Heart right ventricle (tissue), 16 donors: ENCODE results near the gene KIAA0825. TPM values are rescaled to one million over a fixed set of nuclear protein-coding genes. Genes with fewer than 3 reads are reported as not detected.
A peak's percentile ranks its signal among the peaks of the same experiment; 100 is the strongest.

Experiments used
- ATAC-seq, 8 donors: fragments of 200-7000 bp; cut with Tn5 transposase; one replicate each; pipeline ENCODE4 v1.9.1; 2020; ENCODE audit warnings: mild to moderate bottlenecking in 8 of 8, moderate library complexity in 8 of 8, moderate number of reproducible peaks in 1 of 8
- DNase-seq, 2 donors: peaks; one replicate each; pipeline ENCODE4 v3.0.0-alpha.2; 2020
- H3K27ac ChIP-seq, 10 donors: fragments of 200-600 bp; sonication (generic) in 2 of 10; one replicate each; pipeline versions ENCODE4 v1.5.0 to v1.8.0; 2020 to 2022; ENCODE audit warnings: mild to moderate bottlenecking in 3 of 10
- H3K27me3 ChIP-seq, 7 donors: fragments of 200-600 bp; one replicate each; pipeline ENCODE4 v1.8.0; 2021 to 2022; ENCODE audit warnings: mild to moderate bottlenecking in 2 of 7
- H3K36me3 ChIP-seq, 9 donors: fragments of 200-600 bp; sonication (generic) in 1 of 9; one replicate each; pipeline versions ENCODE4 v1.5.0 to v1.8.0; 2020 to 2022; ENCODE audit warnings: mild to moderate bottlenecking in 2 of 9
- H3K4me1 ChIP-seq, 9 donors: fragments of 200-600 bp; sonication (generic) in 1 of 9; one replicate each; pipeline versions ENCODE4 v1.5.0 to v1.8.0; 2020 to 2022; ENCODE audit warnings: mild to moderate bottlenecking in 4 of 9
- H3K4me3 ChIP-seq, 10 donors: fragments of 200-600 bp; sonication (generic) in 2 of 10; one replicate each; pipeline versions ENCODE4 v1.5.0 to v1.8.0; 2020 to 2022; ENCODE audit warnings: mild to moderate bottlenecking in 7 of 10, moderate library complexity in 2 of 10
- H3K9me3 ChIP-seq, 11 donors: fragments of 200-600 bp in 10 of 11; sonication (generic) in 2 of 11; one replicate each; pipeline versions ENCODE4 v1.5.0 to v1.8.0; 2013 to 2022; ENCODE audit warnings: mild to moderate bottlenecking in 2 of 11, control low read depth in 1 of 11, moderate library complexity in 1 of 11
- WGBS, 2 donors: extraction: QIAGEN DNeasy Blood & Tissue Kit; methylation state at CpG; one replicate each; pipeline ENCODE4 v1.1.7; 2013; ENCODE audit warnings: inconsistent platforms in 1 of 2; 5-methylcytosine and 5-hydroxymethylcytosine counted together
- intact Hi-C, 10 donors: fragments of 100-400 bp; cut with DNase I; formaldehyde crosslinking; loops; one replicate each; pipeline versions ENCODE4 v1.11.1 to v1.14.2; 2022
- long read RNA-seq, 3 donors: library from polyadenylated mRNA; unstranded; transcript quantifications; one replicate each; pipeline ENCODE4 v2.0.0, GENCODE V29; 2020 to 2021
- polyA plus RNA-seq, 2 donors: library from polyadenylated mRNA; stranded (reverse); fragments of 200-250 nt; gene quantifications; one replicate each; pipeline ENCODE4 v1.2.3, GENCODE V29; 2013
- total RNA-seq, 10 donors: library from RNA; stranded (reverse); fragmentation: NEBNext Ultra II Directional in 3 of 10; extraction: Animal tissue kit (Norgen Biotek cat#: 25700) in 3 of 10; gene quantifications; one replicate each; pipeline versions ENCODE4 v1.2.1 to v1.2.4, GENCODE V29; 2021 to 2023
- TF ChIP-seq, protein P1 (sequence below), 9 donors: fragments of 200-600 bp; sonication (generic) in 2 of 9; IDR thresholded peaks; one replicate each; pipeline versions ENCODE4 v1.5.0 to v1.8.0; 2021 to 2022; ENCODE audit warnings: antibody characterized with exemption in 9 of 9, mild to moderate bottlenecking in 5 of 9, moderate library complexity in 1 of 9
- donor health status: Arrhythmogenic right ventricular cardiomyopathy.
- donor health status: ischemic (EF 13 %, LVEDD 7.1; RV severe dilation, severe dysfunction).
- donor health status: healthy with polysubstance abuse.
- donor health status: DM: no; HTN: yes; CAD: no.
- donor health status: DM: no; HTN: no; CAD: no.
- donor health status: ischemic (EF 25% LVEDD 6.9; RV normal size, moderate dysfunction).
- donor health status: ischemic (EF 25% LVEDD 5.7; RV mildly dilated, moderate dysfunction).
- donor health status: healthy.
- donor health status: DM: yes; HTN: yes; CAD: no.
- donor health status: Ischemic cardiomyopathy.
- donor health status: ischemic (EF 35%, LVEDD 5.7; RV mildly dilated, moderate dysfunction).
- donor health status: nonischemic (EF 11% LVEDD 7.7; RV severe dilation, severe dysfunction).
- donor health status: DM: yes; HTN: yes; CAD: no.
- donor health status: PGD.
- donor health status: ischemic (EF 29% LVEDD 5.4; RV normal size, mild dysfunction).
- donor health status: nonischemic (EF 23%, LVEDD 6.1; RV moderate dilation, normal function).

Gene KIAA0825, protein sequence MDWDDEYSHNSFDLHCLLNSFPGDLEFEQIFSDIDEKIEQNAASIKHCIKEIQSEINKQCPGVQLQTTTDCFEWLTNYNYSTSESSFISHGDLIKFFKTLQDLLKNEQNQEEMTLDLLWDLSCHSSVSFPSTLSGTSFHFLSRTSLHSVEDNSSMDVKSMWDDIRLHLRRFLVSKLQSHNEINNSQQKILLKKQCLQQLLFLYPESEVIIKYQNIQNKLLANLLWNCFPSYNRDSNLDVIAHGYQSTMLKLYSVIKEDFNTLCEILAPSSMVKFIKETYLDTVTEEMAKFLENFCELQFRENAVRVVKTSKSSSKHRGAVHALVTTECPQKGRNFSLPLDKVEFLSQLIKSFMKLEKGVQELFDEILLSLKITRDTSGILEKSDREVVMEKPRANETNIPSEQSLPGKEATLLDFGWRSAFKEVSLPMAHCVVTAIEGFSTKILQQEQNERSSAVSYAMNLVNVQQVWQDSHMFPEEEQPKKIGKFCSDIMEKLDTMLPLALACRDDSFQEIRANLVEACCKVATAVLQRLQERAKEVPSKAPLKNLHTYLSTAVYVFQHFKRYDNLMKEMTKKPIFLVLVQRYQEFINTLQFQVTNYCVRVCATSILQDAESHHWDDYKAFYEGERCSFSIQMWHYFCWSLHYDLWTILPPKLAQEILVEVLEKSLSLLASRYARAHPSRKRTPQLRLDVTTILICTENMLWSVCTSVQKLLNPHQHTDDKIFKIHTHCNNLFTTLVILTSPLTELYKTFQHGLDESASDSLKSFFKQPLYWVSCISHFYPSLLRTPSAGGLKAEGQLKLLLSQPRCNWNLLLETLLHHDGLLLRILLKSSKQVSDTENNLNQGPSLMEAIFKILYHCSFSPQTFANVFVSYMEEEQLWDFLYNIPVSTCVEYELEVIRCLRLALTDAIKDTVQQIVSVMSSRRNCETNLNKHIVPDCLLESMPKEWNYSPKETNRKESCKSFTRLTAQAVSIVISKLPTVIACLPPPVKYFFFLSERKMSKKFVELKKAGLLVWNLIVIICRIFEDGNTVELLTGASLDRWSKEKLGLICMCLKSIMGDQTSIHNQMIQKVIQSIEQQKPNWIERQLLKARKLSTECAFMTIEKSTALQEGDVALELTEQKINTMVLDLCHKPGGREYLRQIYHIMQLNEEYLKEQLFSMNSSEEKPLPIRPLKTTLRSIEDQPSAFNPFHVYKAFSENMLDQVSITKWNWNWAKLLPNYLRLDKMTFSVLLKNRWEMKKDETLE (N-terminal part only)
- total RNA-seq (1 to 10 TPM; 1.7 to 3.5 (median 2.4) TPM), polyA plus RNA-seq (under 1 TPM; 0.36 to 0.37 TPM)
- long read RNA-seq, donor 1: 0 reads
- long read RNA-seq, donor 2, partial matches to known transcripts: 0 of 1 reads
- long read RNA-seq, donor 2, other reads (novel, unspliced or antisense): 1 of 1 reads
- long read RNA-seq, donor 3, partial matches to known transcripts: 0 of 3 reads
- long read RNA-seq, donor 3, other reads (novel, unspliced or antisense): 2 of 3 reads

DNA sequence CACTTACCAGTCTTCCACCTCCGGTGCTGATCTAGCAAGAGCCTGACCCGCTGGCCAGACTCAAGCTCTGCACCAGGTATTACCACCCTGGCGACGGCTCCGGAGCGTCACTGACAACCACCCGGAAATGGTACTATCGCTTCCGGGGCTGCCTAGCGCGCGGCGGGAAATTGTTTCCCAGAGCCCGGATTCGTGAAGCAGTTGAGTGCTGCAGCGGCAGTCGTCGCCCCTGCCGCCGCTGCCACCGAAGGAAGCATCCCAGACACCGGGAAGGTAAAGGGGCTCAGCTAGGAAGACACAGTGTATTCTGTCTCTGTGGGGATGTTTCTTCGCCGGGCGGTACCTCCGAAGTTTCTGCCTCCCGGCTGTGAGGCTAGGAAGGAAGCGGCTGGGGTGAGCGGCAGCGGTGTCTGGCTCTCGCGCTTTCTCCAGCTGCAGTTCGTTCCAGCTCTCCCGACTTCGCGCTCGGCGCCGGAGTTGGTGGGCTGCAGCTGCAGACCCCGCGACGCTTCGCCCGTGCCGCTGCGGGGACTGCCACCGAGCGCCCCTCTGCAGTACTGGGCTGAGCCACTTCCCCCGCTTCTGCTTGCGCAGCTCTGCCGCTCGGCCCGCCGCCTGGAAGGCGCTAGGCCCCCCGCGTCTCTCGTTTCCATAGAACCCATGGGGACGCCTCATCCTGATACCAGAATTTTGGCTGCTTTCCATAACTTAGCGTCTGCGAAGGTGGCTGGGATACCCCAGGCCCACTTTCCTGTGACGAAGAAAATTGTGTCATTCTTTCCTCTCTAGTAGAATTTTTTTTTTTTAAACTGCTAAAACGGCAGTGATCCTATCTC lies at the start of gene KIAA0825, which contains the start of gene SLF1:
Gene KIAA0825 (minus strand): TSS at position 112 of the 836 bp plus-strand sequence. CDS start 81,478 bp downstream, outside the sequence.
Gene SLF1 (plus strand): TSS at position 177 of the 836 bp plus-strand sequence. CDS start 10,142 bp downstream, outside the sequence.
- peak; percentile 85 for DNase-seq
- Histone ChIP-seq H3K27ac (peak within 1 kb of the TSS; percentile 24 to 85 (median 78)), H3K4me3 (peak within 1 kb of the TSS; percentile 64 to 94 (median 86)), H3K9me3 (no peaks in the 10 kb centered on the region), H3K4me1 (peaks cover 0 to 44% (median 24%) of the 10 kb centered on the region in 9 donors), H3K36me3 (no peaks in the 10 kb centered on the region), H3K27me3 (no peaks in the 10 kb centered on the region)
- 0% methylated on average over 63 of the region's 63 CpGs for WGBS, 2 donors
- TF ChIP-seq, protein P1, sequence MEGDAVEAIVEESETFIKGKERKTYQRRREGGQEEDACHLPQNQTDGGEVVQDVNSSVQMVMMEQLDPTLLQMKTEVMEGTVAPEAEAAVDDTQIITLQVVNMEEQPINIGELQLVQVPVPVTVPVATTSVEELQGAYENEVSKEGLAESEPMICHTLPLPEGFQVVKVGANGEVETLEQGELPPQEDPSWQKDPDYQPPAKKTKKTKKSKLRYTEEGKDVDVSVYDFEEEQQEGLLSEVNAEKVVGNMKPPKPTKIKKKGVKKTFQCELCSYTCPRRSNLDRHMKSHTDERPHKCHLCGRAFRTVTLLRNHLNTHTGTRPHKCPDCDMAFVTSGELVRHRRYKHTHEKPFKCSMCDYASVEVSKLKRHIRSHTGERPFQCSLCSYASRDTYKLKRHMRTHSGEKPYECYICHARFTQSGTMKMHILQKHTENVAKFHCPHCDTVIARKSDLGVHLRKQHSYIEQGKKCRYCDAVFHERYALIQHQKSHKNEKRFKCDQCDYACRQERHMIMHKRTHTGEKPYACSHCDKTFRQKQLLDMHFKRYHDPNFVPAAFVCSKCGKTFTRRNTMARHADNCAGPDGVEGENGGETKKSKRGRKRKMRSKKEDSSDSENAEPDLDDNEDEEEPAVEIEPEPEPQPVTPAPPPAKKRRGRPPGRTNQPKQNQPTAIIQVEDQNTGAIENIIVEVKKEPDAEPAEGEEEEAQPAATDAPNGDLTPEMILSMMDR (IDR thresholded peaks at IDR 0.05): no peak
- intact Hi-C loops: no loop called here
- peak; percentile 97 to 100 (median 99) for ATAC-seq

DNA sequence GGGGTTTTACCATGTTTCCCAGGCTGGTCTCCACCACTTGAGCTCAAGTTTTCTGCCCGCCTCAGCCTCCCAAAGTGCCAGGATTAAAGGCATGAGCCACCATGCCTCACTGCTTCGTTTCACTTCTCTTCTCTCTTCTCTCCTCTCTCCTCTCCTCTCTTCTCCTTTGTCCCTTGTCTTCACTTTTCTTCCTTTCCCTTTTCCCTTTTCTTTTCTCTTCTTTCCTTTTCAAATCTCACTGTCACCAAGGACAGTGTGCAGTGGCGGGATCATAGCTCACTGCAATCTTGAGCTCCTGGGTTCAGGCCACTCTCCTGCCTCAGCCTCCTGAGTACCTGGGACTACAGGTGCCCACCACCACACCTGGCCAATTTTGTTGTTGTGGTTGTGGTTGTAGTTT lies 49.5 kb upstream of the KIAA0825 start:
- peaks cover 0 to 5% (median 0%) of the 10 kb centered on the region in 9 donors for H3K4me1 ChIP-seq
- no peak overlapping the region for H3K4me3 ChIP-seq
- 99 to 100% methylated on average over 3 of the region's 3 CpGs for WGBS, 2 donors
- intact Hi-C loops: no loop called here
- H3K36me3 ChIP-seq: peaks cover 0 to 56% (median 0%) of the 10 kb centered on the region in 9 donors
- H3K9me3 ChIP-seq: no peaks in the 10 kb centered on the region
- ATAC-seq: no peak
- no peak for DNase-seq
- TF ChIP-seq, protein P1 (IDR thresholded peaks at IDR 0.05): no peak
- H3K27ac ChIP-seq: no peak overlapping the region
- no peaks in the 10 kb centered on the region for H3K27me3 ChIP-seq

DNA sequence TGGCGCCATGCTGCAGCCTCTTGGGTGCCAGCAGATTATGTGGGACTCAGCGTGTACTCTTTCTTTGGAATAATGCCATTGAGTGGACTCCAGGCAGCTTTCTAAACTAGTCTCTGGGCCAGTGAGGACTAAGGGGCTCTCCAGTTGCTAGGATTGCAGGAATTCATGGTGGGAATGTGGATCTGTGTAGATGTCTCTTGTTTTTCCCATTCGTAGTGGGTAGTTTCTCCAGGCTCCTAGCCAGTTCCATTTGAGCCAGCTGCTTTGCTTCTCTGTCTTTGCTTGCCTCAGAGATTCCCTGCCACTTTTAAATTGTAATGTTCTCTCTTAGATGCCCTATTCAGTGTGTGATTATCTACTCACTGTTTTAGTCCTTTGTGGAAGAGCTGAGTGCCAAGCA lies 42.7 kb upstream of the KIAA0825 start:
- H3K36me3 ChIP-seq: peaks cover 0 to 69% (median 12%) of the 10 kb centered on the region in 9 donors
- intact Hi-C loops: no loop called here
- H3K9me3 ChIP-seq: peaks cover 0 to 33% (median 10%) of the 10 kb centered on the region in 11 donors
- no peaks in the 10 kb centered on the region for H3K27me3 ChIP-seq
- 91 to 92% methylated on average over 3 of the region's 3 CpGs for WGBS, 2 donors
- DNase-seq (no peak), ATAC-seq (no peak)
- no peak overlapping the region for H3K4me3 ChIP-seq
- no peaks in the 10 kb centered on the region for H3K4me1 ChIP-seq
- H3K27ac ChIP-seq: no peak overlapping the region
- TF ChIP-seq, protein P1 (IDR thresholded peaks at IDR 0.05): no peak
